Activated CD8-positive, alpha-beta memory T cell treated with anti-CD3 and anti-CD28 coated beads for 24 hours (primary cell): Measurements from ENCODE around the gene CEP131.

Experiments used
- DNase-seq: peaks from one replicate; pipeline ENCODE4 v3.0.0-alpha.2; 2020

The CEP131 gene

GRCh38 chr17:81251094-81251708 is 28.4 kb upstream of the CEP131 start:
- DNase-seq, result no peak

DNA sequence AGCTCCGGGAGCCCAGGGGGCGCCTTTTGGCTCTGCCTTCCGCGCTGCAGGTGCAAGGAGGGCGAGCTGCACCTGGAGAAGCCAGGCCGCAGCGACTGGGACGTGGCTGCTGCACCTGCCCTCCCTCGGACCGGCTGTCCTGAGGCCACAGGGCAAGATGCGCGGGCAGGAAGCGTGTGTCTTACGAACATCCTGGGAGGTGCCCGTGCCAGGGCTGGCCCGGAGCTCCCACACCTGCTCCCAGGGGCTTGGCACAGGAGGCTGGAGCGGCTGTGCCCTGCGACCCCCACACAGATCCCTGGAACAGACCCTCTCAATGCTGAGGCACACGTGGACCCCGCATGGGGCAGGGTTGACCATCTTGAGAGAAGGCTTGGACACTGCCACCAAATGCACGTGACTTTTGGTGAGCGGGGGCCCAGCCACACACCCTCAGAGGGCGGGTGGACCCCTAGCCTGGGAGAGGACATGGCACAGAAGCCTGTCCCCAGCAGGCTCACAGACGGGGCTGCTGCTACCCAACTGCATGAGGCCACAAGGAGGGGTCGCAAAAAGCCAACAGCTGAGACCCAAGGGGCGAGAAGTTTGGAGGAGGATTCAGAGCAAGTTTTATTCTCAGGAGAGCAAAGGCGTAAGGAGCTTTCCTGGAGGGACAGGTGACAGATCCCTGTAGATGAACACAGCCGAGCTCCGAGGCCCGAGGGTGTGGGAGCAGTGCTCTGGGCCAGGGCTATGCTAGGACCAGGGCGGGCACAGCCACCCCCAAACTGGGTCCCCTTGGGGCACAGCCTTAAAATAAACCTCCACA is 27.7 kb upstream of the CEP131 start:
- no peak for DNase-seq

- no peak for DNase-seq
These were observed 26.7 kb upstream of the CEP131 start for GRCh38 chr17:81249223-81250040.

DNA sequence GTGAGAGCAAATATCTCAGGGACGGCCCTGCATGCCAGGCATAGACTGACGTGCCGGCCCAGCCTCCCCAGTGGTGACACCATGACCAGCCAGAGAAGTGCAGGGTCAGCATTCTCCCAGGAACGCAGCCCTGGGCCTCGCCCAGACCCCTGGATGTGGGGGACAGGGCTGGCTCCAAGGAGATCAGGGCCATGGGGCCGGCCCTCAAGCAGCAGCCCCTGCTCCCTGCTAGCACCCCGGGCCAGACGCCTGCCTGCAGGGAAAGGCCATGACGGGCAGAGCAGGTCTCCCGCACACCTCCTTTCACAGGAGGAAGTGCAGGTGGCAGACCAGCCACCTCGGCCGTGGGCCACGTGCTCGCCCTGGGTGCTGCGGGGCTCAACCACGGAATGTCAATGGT is 25.9 kb upstream of the CEP131 start:
- no peak for DNase-seq

DNA sequence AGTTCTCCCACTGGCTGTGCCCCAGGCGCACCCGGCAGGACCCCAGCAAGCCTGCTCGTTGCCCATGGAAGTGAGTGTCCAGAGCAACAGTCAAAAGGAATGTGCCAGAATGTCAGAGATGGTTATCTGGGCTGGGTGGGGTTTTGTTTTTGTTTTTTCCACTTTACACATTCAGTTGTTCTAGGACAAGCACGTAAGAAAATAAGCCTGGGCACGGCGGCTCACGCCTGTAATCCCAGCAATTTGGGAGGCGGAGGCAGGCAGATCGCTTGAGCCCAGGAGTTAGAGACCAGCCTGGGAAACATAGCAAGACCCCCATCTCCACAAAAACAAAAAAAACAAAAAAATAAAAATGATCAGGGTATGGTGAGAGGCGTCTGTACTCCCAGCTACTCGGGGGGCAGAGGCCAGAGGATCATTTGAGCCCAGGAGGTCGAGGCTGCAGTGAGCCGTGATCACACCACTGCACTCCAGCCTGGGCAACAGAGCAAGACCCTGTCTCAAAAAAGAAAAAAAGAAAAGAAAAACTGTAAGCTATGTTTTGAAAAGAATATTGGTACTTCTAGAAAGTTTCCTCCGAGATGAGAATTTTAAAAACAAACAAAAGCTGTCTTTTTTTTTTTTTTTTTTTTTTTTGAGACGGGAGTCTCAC is 24.7 kb upstream of the CEP131 start:
- no peak for DNase-seq

- DNase-seq, result no peak
These were observed 24.0 kb upstream of the CEP131 start for GRCh38 chr17:81246679-81247338.

DNA sequence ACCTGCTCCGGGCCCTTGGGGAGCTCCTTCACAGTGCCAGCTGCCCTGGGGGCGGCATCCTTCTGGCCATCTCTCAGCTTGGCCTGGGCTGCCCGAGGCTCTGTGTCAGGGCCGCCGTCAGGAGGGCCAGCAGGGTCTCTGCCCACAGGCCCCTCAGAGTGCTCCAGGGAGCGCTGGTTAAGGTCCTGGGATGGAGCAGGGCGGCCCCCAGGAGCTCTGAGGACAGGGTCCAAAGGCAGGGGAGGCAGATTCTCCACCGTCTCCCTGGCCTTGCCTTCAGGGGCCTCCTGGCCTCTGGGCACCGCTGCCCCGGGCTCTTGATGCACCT is 23.5 kb upstream of the CEP131 start:
- no peak for DNase-seq

- DNase-seq, result no peak
These were observed 23.0 kb upstream of the CEP131 start for GRCh38 chr17:81245665-81246342.

DNA sequence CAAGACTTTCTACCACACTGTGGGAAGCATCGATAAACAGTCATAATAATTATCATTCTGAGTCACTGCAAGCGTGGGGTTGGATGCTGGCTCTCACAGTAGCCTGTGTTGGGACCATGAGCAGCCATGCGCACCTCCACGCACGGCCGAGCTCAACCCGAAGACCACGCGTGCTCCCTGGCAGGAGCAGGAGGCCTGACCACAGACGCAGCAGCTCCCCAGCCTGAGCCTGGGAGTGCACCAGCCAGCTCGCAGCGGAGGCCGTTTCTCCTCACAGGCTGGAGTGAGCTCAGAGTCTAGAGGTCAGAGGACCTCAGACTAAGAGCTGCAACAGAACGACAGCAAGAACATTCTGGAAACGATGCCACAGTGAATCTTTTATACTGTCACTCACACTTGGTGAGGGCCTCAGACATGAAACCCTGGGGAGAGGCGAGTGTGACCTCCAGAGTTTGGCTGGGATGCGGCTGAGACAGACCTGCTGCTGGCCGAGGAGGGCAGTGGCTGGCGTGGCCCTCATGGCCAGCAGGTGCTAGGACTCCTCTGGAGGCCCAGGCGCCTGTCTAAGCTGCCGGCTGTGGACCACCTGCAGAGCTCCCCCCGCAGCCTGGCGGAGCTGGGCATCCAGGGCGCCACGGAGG is 22.4 kb upstream of the CEP131 start:
- DNase-seq, result no peak

DNA sequence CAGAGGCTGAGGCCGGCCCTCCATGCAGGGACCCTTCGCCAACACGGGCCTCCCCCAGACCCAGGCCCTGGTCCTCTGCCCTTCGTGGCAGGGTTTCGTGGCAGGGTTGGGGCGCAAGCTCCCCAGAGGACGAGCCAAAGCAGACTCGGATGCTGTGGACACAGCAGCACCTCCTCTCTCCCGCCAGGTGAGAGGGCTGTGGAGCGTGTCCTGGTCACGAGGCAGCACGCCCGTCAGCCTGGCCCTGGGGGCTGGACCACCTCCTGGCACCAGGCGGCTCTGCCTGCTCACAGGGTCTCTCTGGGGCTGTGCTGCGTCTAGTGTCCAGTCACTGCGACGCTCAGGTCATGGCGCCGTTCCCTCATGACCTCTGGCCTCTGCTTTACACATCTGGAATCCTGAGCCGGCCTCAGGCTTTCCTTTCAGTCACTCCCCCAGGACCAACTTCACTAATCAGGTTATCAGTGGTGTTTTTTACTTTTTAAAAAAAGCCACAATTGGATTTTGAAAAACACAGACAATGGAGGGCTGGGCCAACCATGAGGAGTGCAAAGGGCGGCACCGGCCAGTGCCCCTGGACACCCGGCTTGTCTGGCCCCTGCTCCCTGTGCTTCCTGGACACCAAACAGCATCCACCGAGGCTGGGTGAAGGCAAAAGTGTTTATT is 21.7 kb upstream of the CEP131 start:
- no peak for DNase-seq

- no peak for DNase-seq
These were observed 20.5 kb upstream of the CEP131 start for GRCh38 chr17:81243333-81243664.

- DNase-seq, result no peak
These were observed 19.9 kb upstream of the CEP131 start for GRCh38 chr17:81242421-81243332.

GRCh38 chr17:81241648-81242420 is 19.1 kb upstream of the CEP131 start:
- peak; percentile 88 for DNase-seq

DNA sequence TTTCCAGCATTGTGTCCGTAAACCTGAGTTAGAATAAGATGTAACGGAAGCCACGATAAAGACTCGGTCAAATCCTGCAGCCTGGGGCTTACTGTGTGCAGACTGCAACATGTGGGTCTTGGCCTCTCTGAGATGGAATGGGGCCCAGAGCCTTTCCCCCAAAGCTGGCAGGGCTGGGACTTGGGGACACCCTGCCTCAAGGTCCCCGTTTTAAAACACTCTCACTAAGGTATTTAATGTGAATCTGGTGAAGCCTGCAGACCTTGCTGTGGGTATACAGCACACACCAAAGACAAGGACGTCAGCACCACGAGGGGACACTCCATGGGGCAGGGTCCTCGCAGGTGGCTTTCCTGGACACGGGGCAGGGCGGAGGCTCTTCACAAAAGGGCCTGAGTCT is 18.4 kb upstream of the CEP131 start:
- DNase-seq, result no peak

- DNase-seq, result no peak
These were observed 18.0 kb upstream of the CEP131 start for GRCh38 chr17:81240761-81241160.

DNA sequence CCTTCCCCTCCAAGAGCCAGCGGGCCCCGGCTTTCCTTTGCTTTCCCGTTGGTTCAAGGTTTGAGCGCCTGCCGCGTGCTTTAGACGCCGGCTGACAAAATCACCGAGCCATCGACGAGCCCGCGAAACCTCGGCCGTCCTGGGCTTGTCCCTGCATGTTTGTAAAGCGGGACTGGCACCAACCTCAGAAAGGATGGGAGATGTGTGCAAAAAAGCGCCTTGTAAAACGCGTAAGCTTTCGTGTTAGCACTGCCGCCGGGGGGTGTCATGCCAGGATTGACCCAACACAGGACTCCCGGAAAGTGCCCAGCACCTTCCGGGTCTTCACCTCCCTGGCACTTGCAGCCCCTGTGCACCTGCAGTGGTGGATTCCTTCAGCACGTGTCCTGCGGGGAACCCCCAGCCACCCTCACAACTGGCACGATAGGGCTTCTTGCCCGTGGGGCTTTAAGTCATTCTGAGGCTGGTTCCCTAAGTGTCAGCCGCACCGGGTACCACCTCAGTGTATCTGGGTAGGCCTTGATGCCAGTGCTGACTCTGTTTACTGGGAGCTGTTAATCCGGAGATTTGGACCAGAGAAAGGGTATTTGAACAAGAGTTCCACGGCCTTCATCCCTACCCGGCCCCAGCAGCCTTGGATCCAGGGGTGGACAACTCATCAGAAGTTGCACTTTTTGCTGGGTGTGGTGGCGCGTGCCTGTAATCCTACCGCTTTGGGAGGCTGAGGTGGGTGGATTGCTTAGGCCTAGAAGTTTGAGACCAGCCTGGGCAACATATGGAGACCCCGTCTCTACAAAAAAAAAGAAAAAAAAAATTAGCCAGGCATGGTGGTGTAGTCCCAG is 17.2 kb upstream of the CEP131 start:
- peak; percentile 81 for DNase-seq

- peak; percentile 96 for DNase-seq
These were observed 16.3 kb upstream of the CEP131 start, which contains the start of the genes NDUFAF8 and TEPSIN for GRCh38 chr17:81238815-81239713. TSS of gene NDUFAF8 (plus strand) at chr17:81239318. CDS start at chr17:81239364, 46 bp downstream. TSS of gene TEPSIN (minus strand) at chr17:81239055. CDS start at chr17:81239033, 22 bp downstream.
